HG03575 (cell line): ENCODE results near the gene CLINT1.

Source experiments
- ATAC-seq: cut with Tn5 transposase; IDR thresholded peaks from one replicate; pipeline ENCODE4 v1.9.1; 2021; ENCODE audit not compliant: unreplicated experiment, insufficient number of reproducible peaks, low FRiP score; ENCODE audit errors: extremely low read depth

CLINT1 gene

DNA sequence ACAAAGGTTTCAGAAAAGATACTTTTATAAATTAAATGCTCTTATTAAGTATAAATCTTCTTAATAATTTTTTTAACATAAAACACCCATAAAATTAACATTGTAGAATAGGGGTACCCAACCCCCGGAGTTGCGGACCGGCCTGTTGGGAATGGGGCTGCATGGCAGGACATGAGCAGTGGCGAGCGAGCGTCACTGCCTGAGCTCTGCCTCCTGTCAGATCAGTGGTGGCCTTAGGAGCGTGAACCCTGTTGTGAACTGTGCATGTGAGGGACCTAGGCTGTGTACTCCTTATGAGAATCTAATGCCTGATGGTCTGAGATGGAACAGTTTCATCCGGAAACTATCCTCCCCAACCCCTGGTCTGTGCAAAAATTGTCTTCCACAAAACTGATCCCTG, 35.3 kb downstream of the CLINT1 start:
- no peak for ATAC-seq

GRCh38 chr5:157821822-157822622, 36.9 kb downstream of the CLINT1 start:
- no peak for ATAC-seq

- no peak for ATAC-seq
Measured at GRCh38 chr5:157821405-157821804, 37.5 kb downstream of the CLINT1 start.

- no peak for ATAC-seq
Measured at GRCh38 chr5:157820593-157821252, 38.2 kb downstream of the CLINT1 start.

DNA sequence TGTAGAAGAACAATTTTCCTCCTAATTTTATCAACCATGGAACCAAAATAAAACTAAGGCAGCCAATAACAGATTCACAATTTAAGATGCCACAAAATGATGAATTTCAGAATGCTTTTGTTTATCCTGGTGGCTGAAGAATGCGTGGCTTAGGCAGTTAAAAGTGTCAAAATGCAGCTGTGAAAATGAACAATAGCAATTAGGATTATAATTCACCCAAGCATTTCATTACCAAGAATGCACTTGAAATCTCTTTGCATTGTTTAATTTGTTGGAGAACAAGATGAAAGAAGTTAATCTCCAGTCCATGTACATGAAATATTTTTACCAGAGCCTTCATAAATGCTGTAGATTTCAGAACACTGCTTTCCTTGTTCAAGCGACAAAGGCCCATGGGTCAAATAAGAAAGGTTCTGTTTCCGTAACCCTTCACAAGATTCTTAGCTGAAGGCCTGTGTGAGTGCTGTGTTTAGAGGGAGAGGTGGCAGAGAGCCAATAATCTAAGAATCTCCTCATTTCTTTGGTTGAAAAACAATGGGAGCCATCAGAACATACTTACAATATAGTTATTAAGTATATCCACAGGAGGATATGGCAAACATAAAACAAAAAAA, 39.3 kb downstream of the CLINT1 start:
- ATAC-seq: no peak

DNA sequence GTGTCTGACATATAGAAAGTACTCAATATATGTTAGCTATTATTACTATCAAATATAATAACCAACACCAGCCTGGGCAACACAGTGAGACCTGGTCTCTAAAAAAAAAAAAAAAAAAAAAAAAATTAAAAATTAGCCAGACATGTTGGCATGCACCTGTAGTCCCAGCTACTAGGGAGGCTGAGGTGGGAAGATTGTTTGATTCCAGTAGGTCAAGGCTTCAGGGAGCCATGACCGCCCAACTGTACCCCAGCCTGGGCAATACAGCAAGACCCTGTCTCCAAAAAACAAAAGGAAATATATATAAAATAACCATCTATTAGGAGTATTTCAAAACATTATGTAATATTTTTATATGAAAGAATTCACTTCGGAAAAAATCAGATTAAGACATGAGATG, 40.6 kb downstream of the CLINT1 start:
- no peak for ATAC-seq

DNA sequence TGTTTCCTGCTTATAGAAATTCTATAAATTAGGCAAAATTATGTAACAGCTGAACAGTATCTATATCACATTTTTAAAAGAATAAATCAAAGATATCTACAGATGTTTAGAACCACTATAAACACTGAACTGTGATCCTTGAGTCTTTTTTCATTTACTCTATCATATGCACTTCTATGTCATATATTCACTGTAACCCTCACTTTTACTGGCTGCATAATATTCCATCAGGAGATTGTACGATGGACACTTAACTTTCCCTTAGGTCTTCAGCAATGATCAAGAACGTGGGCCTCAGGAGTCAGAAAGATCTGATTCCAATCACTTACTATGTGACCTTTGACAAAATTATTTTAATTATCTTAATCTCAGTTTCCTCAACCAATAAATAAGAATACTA, 41.0 kb downstream of the CLINT1 start:
- no peak for ATAC-seq

- no peak for ATAC-seq
Measured at GRCh38 chr5:157817387-157817702, 41.6 kb downstream of the CLINT1 start.

DNA sequence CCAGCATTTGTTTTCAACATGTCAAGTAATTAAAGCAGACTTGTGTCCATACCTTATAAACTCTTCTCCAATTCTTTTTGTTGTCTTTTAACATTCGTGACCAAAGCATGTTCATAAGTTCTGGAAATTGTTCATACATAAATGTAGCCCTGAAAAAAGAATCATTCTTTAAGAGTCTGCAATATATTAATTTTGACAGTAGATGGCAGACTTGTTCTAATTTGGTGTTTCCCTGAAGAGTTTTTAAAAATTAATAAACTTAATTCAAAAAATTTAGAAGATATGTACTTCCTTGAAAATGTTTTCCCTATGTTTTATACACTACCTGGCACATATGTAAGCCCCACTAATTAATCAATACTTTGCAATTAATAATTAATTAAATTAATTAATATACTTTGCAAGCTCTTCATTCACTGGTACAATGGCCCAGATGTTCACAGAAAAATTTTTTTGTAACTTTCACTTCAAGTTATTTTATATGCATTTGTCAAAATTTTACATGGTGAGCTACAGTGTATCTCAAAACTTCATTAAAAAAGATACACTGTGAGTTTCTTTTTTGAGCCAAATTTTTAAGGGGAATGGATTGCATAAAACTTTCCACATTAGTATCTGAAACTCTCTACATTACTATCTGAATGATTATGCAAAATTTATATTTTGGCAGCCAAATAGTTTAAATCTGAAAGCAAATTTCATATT, 42.1 kb downstream of the CLINT1 start:
- ATAC-seq: no peak

DNA sequence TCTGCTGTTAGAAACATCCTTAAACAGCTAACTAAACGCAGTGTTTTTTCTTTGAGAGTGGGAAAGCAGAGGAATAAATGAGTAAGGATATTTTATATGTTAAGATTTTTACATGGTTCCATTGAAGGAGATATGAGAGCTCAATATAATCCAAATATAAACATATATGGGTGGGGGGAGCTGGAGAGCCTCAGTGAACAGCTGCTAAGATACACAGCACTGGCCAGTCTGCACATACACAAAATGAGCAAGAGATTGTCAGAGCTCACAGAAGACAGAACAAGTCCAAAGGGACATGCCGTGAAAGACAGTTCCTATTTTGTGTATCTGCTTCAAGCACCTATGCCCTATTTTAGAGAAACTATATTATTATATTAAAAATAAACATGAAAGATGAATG, 46.9 kb downstream of the CLINT1 start:
- no peak for ATAC-seq

DNA sequence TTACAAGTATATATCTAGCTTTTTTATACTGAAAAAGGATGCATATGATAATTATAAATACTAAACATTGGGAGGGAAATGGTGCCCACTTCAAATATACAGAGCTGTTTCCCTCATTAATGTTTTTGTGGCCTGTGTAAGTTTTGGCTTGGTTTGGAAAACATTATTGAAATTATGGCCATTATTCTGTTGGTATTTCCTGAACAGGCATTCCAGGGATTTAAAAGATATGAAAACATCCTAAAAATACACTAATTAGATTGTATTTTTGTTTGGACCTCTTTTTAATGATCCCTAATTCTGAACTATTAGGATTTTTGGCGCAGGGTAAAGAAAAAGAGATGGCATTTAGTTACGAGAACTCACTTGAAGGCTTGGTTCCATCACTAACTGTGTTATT, 50.9 kb downstream of the CLINT1 start:
- ATAC-seq: no peak

DNA sequence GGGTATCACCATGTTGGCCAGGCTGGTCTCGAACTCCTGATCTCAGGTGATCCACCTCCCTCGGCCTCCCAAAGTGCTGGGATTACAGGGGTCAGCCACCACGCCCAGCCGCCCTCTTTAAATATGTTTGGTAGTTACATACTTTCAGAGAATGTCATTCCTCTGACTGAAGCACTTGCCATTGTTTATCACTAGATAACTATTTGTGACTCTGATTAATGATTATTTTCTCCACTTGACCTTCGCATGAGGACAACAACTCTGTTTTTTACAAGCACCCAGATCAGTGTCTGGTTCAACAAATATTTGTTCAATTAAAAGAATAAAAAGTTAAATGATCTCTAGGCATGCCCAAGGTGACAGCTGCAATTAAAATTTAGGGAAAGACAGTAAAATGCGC, 56.2 kb downstream of the CLINT1 start:
- ATAC-seq: no peak

DNA sequence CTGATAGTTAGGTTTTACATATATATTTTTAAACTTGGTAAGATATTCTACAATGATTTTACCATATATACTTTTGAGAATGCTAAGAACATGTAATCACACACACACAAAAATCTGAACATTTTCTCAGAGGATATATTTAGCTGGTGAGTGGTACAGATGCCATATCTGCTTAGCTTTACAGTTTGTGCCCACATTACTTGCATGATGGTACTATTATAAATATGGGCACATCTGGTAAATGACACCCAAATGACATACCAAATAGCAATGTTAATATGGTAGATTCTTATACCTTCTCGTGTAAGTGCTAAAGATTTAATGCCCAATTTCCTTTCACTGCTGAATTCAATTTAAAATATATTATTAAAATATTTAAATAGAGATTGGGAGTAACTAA, 58.8 kb downstream of the CLINT1 start:
- ATAC-seq: no peak

- ATAC-seq: no peak
Measured at GRCh38 chr5:157799578-157799977, 59.4 kb downstream of the CLINT1 start.

DNA sequence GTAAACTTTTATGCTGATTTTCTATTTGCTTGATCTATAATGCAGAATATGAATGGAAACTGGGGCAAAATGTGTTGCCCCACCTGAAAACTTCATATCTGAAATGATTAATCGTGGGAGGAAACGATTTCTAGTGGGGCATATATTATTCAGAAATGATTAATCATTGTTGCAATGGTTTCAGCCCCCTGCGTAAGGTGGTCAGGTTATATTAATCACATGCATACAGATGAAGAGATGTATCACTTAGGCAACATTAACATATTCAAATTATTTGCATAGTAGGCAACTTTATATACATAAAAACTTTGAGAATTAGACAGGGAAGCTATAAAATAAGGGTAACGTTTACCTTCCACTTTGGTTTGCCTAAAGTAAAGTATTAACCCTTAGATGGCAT, 65.6 kb downstream of the CLINT1 start:
- ATAC-seq: no peak

DNA sequence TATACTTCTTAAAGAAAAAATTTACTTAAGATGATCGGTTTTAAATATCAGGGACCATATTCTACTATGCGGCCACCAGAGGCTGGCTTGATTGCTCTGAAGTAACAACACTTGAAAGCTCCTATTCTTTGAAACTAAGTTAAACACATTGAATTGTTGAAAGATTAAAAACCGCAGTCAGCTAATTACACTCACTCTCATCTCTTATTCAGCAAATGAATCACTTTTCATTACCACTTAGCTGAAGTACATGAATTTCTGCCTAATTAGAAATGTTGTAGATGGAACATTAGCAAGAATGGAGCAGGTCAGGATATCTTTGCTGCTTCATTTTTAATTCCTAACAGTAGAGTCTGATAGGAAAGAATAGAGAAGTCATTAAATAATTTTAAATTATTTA, 73.1 kb downstream of the CLINT1 start:
- no peak for ATAC-seq

DNA sequence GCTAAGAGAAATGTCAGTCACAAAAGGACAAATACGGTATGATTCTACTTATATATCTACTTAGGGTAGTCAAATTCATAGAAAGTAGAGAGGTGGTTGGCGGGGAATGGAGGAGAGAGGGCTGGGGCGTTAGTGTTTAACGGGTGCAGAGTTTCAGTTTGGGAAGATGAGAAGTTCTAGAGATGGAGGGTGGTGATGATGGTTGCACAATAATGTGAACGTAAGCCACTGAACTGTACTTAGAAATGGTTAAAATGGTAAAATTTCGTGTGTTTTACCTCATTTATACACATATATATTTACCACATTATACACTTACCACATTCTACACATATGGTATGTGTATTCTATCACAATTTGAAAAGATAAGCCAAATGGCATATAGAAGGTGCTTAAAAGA, 79.7 kb downstream of the CLINT1 start:
- no peak for ATAC-seq

- ATAC-seq: no peak
Measured at GRCh38 chr5:157778121-157778805, 80.7 kb downstream of the CLINT1 start.

DNA sequence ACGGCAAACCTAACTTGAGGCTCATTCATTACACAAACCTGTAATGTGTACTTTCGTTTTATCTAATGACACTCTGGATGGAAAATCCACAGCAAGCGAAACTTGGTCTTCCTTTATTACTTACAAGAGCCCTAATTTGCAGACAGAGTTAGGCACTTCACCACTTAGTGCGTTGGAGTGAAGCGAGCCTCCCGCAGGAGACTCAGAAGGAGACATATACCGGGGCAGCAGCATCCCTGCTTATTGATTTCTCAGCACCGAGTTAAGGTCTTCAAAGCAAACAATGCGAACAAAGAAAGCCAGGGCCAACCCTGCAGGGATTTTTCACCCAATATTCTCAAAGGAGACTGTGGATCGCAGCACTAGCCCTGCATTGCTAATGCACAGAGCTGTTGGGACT, 86.8 kb downstream of the CLINT1 start:
- no peak for ATAC-seq
